Skeletal muscle tissue (tissue), 4 donors: ENCODE measurements around the gene RBM47. TPM values are rescaled to one million over a fixed set of nuclear protein-coding genes. Genes with fewer than 3 reads are reported as not detected.
"Not testable (repeated sequence)": the region's sequence is repeated elsewhere in the genome, so short reads cannot be mapped to it uniquely, and the experiment has no call there.

Experiments
- H3K27ac ChIP-seq: one replicate; pipeline ENCODE4 v1.7.0; 2013; ENCODE audit warnings: mild to moderate bottlenecking, low read depth, low read length, inconsistent platforms
- H3K27me3 ChIP-seq, 3 donors: one replicate each; pipeline ENCODE4 v1.7.0; 2013; ENCODE audit warnings: low read length in 3 of 3; ENCODE audit not compliant: control insufficient read depth in 3 of 3, insufficient read depth in 3 of 3
- H3K36me3 ChIP-seq, 3 donors: one replicate each; pipeline ENCODE4 v1.7.0; 2013; ENCODE audit warnings: low read length in 3 of 3; ENCODE audit not compliant: control insufficient read depth in 3 of 3, insufficient read depth in 3 of 3
- H3K4me1 ChIP-seq, 3 donors: one replicate each; pipeline ENCODE4 v1.7.0; 2013; ENCODE audit warnings: low read length in 3 of 3, mild to moderate bottlenecking in 3 of 3; ENCODE audit not compliant: control insufficient read depth in 3 of 3, insufficient read depth in 3 of 3
- H3K4me3 ChIP-seq, 3 donors: one replicate each; pipeline ENCODE4 v1.7.0; 2013; ENCODE audit warnings: low read length in 3 of 3
- H3K9ac ChIP-seq, 3 donors: one replicate each; pipeline ENCODE4 v1.7.0; 2013; ENCODE audit warnings: low read length in 3 of 3, mild to moderate bottlenecking in 3 of 3, moderate library complexity in 2 of 3, low read depth in 1 of 3
- H3K9me3 ChIP-seq, 3 donors: one replicate each; pipeline ENCODE4 v1.7.0; 2013; ENCODE audit warnings: low read length in 3 of 3; ENCODE audit not compliant: control insufficient read depth in 3 of 3
- total RNA-seq: library from RNA; depleted of rRNA; stranded (reverse); fragments of >200 nt; gene quantifications from one replicate; pipeline ENCODE4 v1.2.3, GENCODE V29; 2014
- donor health status: Osteomylitis.

The RBM47 gene
- total RNA-seq, 1 donor from 2014 or later = 2.6 TPM

DNA sequence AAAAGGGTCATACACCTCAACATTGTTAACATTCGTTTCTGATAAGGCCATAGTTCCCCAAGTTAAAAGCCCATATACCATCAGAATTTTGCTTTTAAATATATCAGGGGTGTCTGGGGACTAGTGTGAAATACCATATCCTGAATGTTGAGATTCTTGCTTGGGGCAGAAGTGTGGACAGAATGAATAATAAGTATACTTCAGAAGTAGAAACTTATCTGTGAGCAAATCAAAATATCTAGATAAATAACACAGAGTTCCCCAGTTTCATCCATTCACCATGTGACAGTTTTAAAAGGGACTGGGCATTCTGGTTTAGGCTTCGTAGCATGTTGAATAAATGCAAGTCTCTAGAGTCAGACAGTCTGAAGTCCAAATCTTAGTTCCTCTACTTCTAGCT, 184.0 kb downstream of the RBM47 start:
- Histone ChIP-seq H3K36me3 (no peaks in the 10 kb centered on the region), H3K27ac (no peak overlapping the region), H3K4me1 (no peaks in the 10 kb centered on the region), H3K4me3 (no peak overlapping the region), H3K9me3 (no peaks in the 10 kb centered on the region), H3K9ac (no peak overlapping the region), H3K27me3 (no peaks in the 10 kb centered on the region)

DNA sequence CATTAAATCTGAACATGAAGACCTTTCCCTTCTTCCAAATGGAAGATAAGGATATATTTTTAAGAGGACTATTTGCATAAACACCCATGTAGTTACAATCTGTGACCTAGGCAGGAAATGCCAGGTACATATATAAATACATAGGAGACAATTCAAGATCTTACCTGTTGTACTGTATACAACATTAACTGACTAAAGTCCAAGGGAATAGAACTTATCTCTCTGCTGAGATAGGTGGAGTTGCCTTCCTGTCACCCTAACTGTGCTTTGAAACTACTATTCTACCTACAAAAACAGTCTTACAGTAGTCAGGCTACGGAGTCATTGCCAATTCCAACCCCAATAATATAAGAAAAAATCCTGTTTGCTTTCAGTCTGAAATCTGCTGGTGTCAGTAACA, 188.2 kb downstream of the RBM47 start:
- H3K27ac ChIP-seq = no peak overlapping the region
- no peaks in the 10 kb centered on the region for H3K27me3 ChIP-seq
- no peak overlapping the region for H3K9ac ChIP-seq
- no peaks in the 10 kb centered on the region for H3K9me3 ChIP-seq
- H3K36me3 ChIP-seq = no peaks in the 10 kb centered on the region
- H3K4me3 ChIP-seq = no peak overlapping the region
- no peaks in the 10 kb centered on the region for H3K4me1 ChIP-seq

DNA sequence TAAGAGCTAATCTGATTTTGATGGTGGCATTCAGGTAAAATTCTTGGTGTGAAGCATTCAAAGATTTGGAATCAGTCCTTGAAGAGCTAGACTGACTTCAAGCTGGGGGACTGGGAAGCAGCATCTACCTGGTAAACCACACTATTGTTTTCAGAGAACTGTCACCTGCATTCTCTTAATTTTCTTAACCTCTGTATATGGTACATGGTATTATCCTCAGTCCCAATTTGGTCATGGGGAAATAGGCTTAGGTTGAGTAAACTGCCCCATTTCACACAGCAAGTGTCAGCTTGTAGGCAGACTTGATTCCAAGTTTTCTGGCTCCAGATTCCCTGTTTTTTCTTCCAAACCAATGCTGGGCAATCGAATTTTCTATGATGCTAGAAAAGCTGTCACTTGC, 190.1 kb downstream of the RBM47 start:
- H3K4me1 ChIP-seq = no peaks in the 10 kb centered on the region
- no peak overlapping the region for H3K4me3 ChIP-seq
- no peak overlapping the region for H3K9ac ChIP-seq
- no peak overlapping the region for H3K27ac ChIP-seq
- H3K27me3 ChIP-seq = no peaks in the 10 kb centered on the region
- H3K9me3 ChIP-seq = no peaks in the 10 kb centered on the region
- no peaks in the 10 kb centered on the region for H3K36me3 ChIP-seq

DNA sequence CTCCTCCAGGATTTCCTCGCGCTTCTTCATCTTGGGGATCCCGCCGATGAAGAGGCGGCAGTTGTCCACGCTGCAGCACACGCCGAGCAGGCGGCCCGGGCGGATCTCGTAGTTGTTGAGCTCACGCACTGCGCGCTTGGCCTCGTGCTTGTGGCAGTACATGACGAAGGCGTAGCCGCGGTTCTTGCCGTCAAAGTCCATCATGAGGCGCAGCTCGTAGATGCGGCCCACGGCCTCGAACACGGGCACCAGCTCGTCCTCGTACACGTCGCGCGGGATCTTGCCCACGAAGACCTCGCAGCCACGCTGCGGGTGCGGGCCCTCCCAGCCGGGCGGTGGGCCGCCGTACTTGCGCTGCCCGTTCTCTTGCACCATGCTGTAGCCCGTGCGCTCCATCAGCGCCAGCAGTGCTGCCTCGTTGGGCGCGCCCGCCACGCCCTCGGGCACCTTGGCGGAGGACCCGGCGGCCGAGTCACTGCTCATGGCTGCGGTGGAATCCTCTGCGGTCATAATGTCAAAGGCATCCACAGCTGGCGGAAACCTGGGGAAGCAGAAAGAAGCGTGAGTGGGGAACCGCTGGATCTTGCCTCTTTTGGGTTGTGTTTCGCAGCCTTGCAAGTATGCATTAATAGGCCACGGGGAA, 191.2 kb downstream of the RBM47 start:
- no peaks in the 10 kb centered on the region for H3K9me3 ChIP-seq
- no peaks in the 10 kb centered on the region for H3K27me3 ChIP-seq
- H3K27ac ChIP-seq = no peak overlapping the region
- H3K4me3 ChIP-seq = no peak overlapping the region
- no peaks in the 10 kb centered on the region for H3K4me1 ChIP-seq
- H3K36me3 ChIP-seq = no peaks in the 10 kb centered on the region
- H3K9ac ChIP-seq = no peak overlapping the region

DNA sequence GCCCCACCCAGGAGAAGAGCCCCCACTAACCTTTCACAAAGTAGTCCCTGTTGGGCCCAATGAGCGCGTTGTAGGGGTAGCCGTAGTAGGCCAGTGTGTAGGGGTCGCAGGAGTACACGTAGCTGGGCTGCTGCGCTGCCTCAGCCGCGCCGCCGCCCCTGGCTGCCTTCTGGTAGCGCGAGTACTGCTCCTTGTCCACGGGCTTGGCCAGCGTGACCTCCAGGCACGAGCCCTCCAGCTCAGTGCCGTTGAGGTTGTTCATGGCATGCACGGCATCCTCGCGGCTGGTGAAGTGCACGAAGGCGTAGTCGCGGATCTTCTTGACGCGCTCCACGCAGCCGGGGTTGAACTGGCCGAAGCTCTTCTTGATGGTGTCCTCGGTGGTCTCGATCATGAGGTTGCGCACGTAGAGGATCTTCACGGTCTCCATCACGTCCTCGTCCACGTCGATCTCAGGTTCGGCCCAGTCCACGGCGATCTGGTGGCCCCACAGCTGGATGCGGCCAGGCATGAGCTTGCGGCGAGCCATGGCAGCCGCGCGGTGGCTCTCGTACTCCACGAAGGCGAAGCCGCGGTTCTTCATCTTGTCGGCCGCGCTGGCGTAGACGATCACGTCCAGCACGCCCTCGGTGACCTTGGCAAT, 191.8 kb downstream of the RBM47 start:
- Histone ChIP-seq H3K4me1 (no peaks in the 10 kb centered on the region), H3K36me3 (no peaks in the 10 kb centered on the region), H3K27ac (no peak overlapping the region), H3K9ac (no peak overlapping the region), H3K9me3 (no peaks in the 10 kb centered on the region), H3K4me3 (no peak overlapping the region), H3K27me3 (no peaks in the 10 kb centered on the region)

DNA sequence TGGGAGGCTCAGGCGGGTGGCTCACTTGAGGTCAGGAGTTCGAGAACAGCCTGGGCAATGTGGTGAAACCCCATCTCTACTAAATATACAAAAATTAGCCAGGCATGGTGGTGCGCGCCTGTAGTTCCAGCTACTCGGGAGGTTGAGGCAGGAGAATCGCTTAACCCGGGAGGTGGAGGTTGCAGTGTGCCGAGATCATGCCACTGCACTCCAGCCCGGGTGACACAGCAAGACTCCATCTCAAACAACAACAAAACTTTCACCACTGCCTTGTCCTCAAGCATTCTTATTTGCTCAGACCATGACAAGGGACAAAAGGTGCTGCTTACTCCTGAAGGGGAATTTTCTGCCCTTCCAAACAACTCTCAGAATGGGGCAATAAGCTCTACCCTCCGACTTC, 194.4 kb downstream of the RBM47 start:
- not testable (repeated sequence) for H3K9ac ChIP-seq, H3K4me1 ChIP-seq, H3K36me3 ChIP-seq, H3K27me3 ChIP-seq, H3K9me3 ChIP-seq, H3K27ac ChIP-seq, H3K4me3 ChIP-seq

DNA sequence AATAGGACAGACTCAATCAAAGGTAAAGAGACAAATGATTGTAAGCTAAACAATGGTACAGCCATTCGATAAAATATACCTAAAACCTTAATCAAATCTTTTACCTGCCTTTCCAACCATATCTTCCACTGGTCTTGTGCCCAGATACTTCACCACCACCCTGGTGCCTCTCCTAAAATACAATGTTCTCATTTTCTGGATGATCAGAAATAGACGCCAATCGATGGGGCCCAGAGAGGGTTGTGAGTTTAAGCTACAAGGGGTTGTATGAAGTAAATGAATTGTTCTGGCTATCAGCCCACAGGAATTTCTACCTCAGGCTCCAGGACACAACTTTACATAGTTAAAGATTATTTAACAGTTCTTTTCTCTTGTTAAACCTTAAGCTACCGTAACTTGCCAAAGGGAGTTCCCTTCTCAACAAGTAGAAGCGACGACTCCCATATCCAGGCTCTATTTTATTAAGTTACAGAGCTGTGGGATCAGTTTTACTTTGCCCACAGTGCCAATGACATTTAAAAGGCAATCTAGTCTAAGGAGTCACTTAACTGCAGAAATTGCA, 195.5 kb downstream of the RBM47 start:
- no peaks in the 10 kb centered on the region for H3K36me3 ChIP-seq
- no peak overlapping the region for H3K4me3 ChIP-seq
- H3K27ac ChIP-seq = no peak overlapping the region
- no peaks in the 10 kb centered on the region for H3K4me1 ChIP-seq
- H3K27me3 ChIP-seq = no peaks in the 10 kb centered on the region
- no peak overlapping the region for H3K9ac ChIP-seq
- no peaks in the 10 kb centered on the region for H3K9me3 ChIP-seq

DNA sequence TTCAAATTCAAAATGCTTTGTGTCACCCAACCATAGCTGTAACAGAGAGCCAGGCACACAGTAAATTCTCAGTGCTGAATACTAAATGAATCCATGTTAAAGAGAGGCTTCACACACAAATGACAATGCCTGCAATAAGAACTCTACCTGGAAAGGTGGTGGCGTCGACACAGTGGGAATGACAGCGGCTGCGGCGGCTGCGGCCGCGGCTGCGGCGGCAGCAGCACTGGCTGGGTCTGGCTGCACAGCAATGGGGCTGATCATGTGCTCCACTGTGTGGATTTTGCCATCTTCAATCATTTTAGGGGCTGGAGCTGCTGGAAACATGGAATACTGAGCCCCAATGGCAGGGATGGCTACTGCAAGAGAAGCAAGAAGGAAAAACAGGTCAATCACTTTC, 197.2 kb downstream of the RBM47 start:
- Histone ChIP-seq H3K9ac (no peak overlapping the region), H3K9me3 (no peaks in the 10 kb centered on the region), H3K27ac (no peak overlapping the region), H3K36me3 (no peaks in the 10 kb centered on the region), H3K4me1 (no peaks in the 10 kb centered on the region), H3K4me3 (no peak overlapping the region), H3K27me3 (no peaks in the 10 kb centered on the region)

DNA sequence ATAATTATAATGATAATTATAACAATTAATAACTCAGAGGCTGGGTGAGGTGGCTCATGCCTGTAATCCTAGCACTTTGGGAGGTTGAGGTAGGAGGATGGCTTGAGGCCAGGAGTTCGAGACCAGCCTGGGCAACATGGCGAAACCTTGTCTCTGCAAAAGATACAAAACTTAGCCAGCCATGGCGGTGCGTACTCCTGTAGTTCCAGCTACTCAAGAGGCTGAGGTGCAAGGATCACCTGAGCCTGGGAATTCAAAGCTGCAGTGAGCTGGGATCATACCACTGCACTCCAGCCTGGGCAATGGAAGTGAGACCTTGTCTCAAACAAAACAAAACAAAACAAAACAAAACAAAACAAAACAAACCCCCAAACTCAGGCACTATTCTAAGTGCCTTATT, 201.8 kb downstream of the RBM47 start:
- not testable (repeated sequence) for H3K4me1 ChIP-seq, H3K27ac ChIP-seq, H3K4me3 ChIP-seq, H3K36me3 ChIP-seq, H3K9me3 ChIP-seq, H3K27me3 ChIP-seq, H3K9ac ChIP-seq

DNA sequence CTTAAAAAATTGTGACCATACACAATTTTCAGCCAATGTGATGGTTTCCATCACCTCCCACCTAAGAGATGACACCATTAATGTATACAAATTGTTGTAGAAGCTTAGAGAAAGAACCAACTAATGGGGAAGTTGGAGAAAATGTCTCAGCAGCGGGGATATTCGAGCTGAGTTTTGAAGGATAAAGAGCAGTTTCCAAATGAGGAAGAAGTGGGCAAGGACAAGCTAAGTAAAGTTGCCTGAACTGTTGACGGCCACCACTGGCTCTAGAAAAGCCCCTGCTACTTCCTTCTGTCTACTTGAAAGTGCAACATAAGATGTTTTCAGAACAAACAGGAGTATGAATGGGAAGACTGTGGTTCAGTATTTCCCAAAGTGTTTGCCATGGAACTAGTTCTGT, 202.5 kb downstream of the RBM47 start:
- no peak overlapping the region for H3K27ac ChIP-seq

More for the DNA sequence above, 202.5 kb downstream of the RBM47 start:
- Histone ChIP-seq H3K27me3 (no peaks in the 10 kb centered on the region), H3K9me3 (no peaks in the 10 kb centered on the region), H3K36me3 (no peaks in the 10 kb centered on the region), H3K4me1 (no peaks in the 10 kb centered on the region), H3K4me3 (no peak overlapping the region), H3K9ac (no peak overlapping the region)
